HG02943 (cell line): Measurements from ENCODE around the gene SLC29A2.
"Not testable (repeated sequence)": the region's sequence is repeated elsewhere in the genome, so short reads cannot be mapped to it uniquely, and the experiment has no call there.

Experiments used
- ATAC-seq: cut with Tn5 transposase; IDR thresholded peaks from one replicate; pipeline ENCODE4 v1.9.1; 2021; ENCODE audit warnings: mild to moderate bottlenecking, low read depth, moderate library complexity; ENCODE audit not compliant: unreplicated experiment

The SLC29A2 gene

GRCh38 chr11:66386171-66387069 is 14.9 kb upstream of the SLC29A2 start:
- no peak for ATAC-seq

- not testable (repeated sequence) for ATAC-seq
Measured at GRCh38 chr11:66384316-66384715, 12.8 kb upstream of the SLC29A2 start.

- ATAC-seq, result not testable (repeated sequence)
Measured at GRCh38 chr11:66380264-66380663, 8.7 kb upstream of the SLC29A2 start.

- ATAC-seq, result not testable (repeated sequence)
Measured at GRCh38 chr11:66373690-66374287, 2.2 kb upstream of the SLC29A2 start.

- ATAC-seq, result no peak
Measured at GRCh38 chr11:66373265-66373664, 1.7 kb upstream of the SLC29A2 start.

- ATAC-seq, result no peak
Measured at GRCh38 chr11:66369073-66369894, 2.3 kb downstream of the SLC29A2 start.

- no peak for ATAC-seq
Measured at GRCh38 chr11:66368484-66368883, 3.1 kb downstream of the SLC29A2 start.

- no peak for ATAC-seq
Measured at GRCh38 chr11:66367561-66368312, 3.8 kb downstream of the SLC29A2 start.

- no peak for ATAC-seq
Measured at GRCh38 chr11:66366844-66367477, 4.6 kb downstream of the SLC29A2 start.

GRCh38 chr11:66365711-66366619 is 5.6 kb downstream of the SLC29A2 start:
- no peak for ATAC-seq

GRCh38 chr11:66365166-66365565 is 6.4 kb downstream of the SLC29A2 start:
- ATAC-seq, result no peak

GRCh38 chr11:66363805-66364535 is 7.6 kb downstream of the SLC29A2 start:
- no peak for ATAC-seq

- ATAC-seq, result no peak
Measured at GRCh38 chr11:66363187-66363601, 8.4 kb downstream of the SLC29A2 start.

- ATAC-seq, result no peak
Measured at GRCh38 chr11:66362481-66363147, 8.9 kb downstream of the SLC29A2 start.

- ATAC-seq, result no peak
Measured at GRCh38 chr11:66361502-66361941, 10.0 kb downstream of the SLC29A2 start.

GRCh38 chr11:66360406-66361073 is 11.0 kb downstream of the SLC29A2 start:
- no peak for ATAC-seq

- ATAC-seq, result no peak
Measured at GRCh38 chr11:66359662-66360087, 11.9 kb downstream of the SLC29A2 start.
